ENCODE data around the gene MAGEC2.

Gene MAGEC2

GRCh38 chrX:142184756-142185602 is 20.1 kb downstream of the MAGEC2 start:
- Histone ChIP-seq H3K9me3 (ENCODE audit: control insufficient read depth, low read length) (no peaks in the 10 kb centered on the region), H3K27ac (ENCODE audit: low read depth, low read length, severe bottlenecking) (no peak overlapping the region), H3K36me3 (ENCODE audit: control insufficient read depth, insufficient read depth, low read length) (no peaks in the 10 kb centered on the region), H3K4me1 (ENCODE audit: control insufficient read depth, insufficient read depth, low read length, poor library complexity, severe bottlenecking) (no peaks in the 10 kb centered on the region), H3K4me3 (ENCODE audit: extremely low read depth, insufficient read depth, low read length, poor library complexity, severe bottlenecking) (no peak overlapping the region)
- no CpG with 5 or more reads among the region's 7 CpGs for WGBS, 2 experiments (ENCODE audit: insufficient coverage in 2 of 2)

DNA sequence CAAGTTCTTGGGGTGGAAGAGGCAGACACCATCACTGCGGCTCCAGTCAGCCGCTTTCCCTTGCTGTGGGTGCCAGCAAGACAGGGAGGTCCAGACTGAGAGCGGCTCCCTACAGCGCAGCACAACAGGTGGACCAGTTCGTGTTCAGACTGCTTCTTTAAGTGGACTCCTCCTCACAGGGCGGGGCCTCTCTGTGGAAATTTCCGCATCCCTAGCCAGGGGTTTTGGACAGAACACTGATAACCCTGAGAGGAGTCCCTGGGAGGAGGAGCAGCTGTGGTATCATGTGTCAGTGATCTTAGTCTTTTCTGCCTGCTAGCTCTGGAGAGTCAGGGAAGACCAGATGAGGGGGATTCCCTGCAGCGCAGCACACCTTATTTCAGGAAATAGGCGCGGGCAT is 48.5 kb downstream of the MAGEC2 start:
- Histone ChIP-seq H3K9me3 (ENCODE audit: control insufficient read depth, low read length) (no peaks in the 10 kb centered on the region), H3K4me3 (ENCODE audit: extremely low read depth, insufficient read depth, low read length, poor library complexity, severe bottlenecking) (no peak overlapping the region), H3K36me3 (ENCODE audit: control insufficient read depth, insufficient read depth, low read length) (no peaks in the 10 kb centered on the region), H3K27ac (ENCODE audit: low read depth, low read length, severe bottlenecking) (no peak overlapping the region), H3K4me1 (ENCODE audit: control insufficient read depth, insufficient read depth, low read length, poor library complexity, severe bottlenecking) (peaks cover 5% of the 10 kb centered on the region)
- 93% methylated on average over 3 of the region's 10 CpGs; no CpG with 5 or more reads in 1 of the 2 experiments for WGBS, 2 experiments (ENCODE audit: insufficient coverage in 2 of 2)

Data from mesodermal cell (in vitro differentiated cells).